Measurements from ENCODE around the gene PHACTR1. TPM values are rescaled to one million over a fixed set of nuclear protein-coding genes. Genes with fewer than 3 reads are reported as not detected.

Gene PHACTR1
- total and polyA plus RNA-seq, 2 experiments from 2014 or later, result 0.65 to 3.2 TPM

GRCh38 chr6:13261464-13261994 is 545.0 kb downstream of the PHACTR1 start:
- DNase-seq, result no peak
- Histone ChIP-seq H3F3A (ENCODE audit: insufficient read depth) (no peaks in the 10 kb centered on the region), H3K36me3 (ENCODE audit: low read depth) (no peaks in the 10 kb centered on the region), H3K4me3 (no peak overlapping the region), H3K27ac (no peak overlapping the region), H3K9ac (no peak overlapping the region), H3K4me2 (ENCODE audit: unreplicated experiment) (no peak overlapping the region), H2AFZ (no peak overlapping the region), H3K4me1 (ENCODE audit: insufficient read depth) (no peaks in the 10 kb centered on the region), H3K79me2 (ENCODE audit: insufficient read depth) (no peaks in the 10 kb centered on the region), H4K20me1 (ENCODE audit: insufficient read depth) (no peaks in the 10 kb centered on the region), H3K9me2 (ENCODE audit: insufficient read depth) (no peaks in the 10 kb centered on the region), H3K9me3 (ENCODE audit: low read depth) (no peaks in the 10 kb centered on the region), H3K27me3 (replicated peaks; ENCODE audit: insufficient read depth) (peaks cover 28% of the 10 kb centered on the region)
- in situ Hi-C loops (cut with MboI), result no loop called here
- no peak for TF ChIP-seq EZH2phosphoT487 (IDR thresholded peaks at IDR 0.05; ENCODE audit: insufficient read depth, low read depth)
- no peak for TF ChIP-seq EZH2 (IDR thresholded peaks at IDR 0.05; ENCODE audit: insufficient read depth, poor library complexity, severe bottlenecking)
- 91 to 97% methylated on average over 1 of the region's 1 CpG for WGBS, 2 experiments (ENCODE audit: low coverage in 1 of 2, low lambda C conversion rate in 2 of 2, missing lambda C conversion rate in 2 of 2)

- no peak overlapping the region for H3K4me3 ChIP-seq
- H3K36me3 ChIP-seq (ENCODE audit: low read depth), result no peaks in the 10 kb centered on the region
- H3K4me2 ChIP-seq (ENCODE audit: unreplicated experiment), result no peak overlapping the region
- H3K27me3 ChIP-seq (replicated peaks; ENCODE audit: insufficient read depth), result peaks cover 34% of the 10 kb centered on the region
- no peaks in the 10 kb centered on the region for H3K79me2 ChIP-seq (ENCODE audit: insufficient read depth)
- no peak overlapping the region for H3K27ac ChIP-seq
- H4K20me1 ChIP-seq (ENCODE audit: insufficient read depth), result no peaks in the 10 kb centered on the region
- H3F3A ChIP-seq (ENCODE audit: insufficient read depth), result no peaks in the 10 kb centered on the region
- 62 to 65% methylated on average over 1 of the region's 1 CpG for WGBS, 2 experiments (ENCODE audit: low coverage in 1 of 2, low lambda C conversion rate in 2 of 2, missing lambda C conversion rate in 2 of 2)
- DNase-seq, result peak; percentile 8
- no peak overlapping the region for H2AFZ ChIP-seq
- H3K9me3 ChIP-seq (ENCODE audit: low read depth), result no peaks in the 10 kb centered on the region
- in situ Hi-C loops (cut with MboI), result no loop called here
- no peaks in the 10 kb centered on the region for H3K4me1 ChIP-seq (ENCODE audit: insufficient read depth)
- no peaks in the 10 kb centered on the region for H3K9me2 ChIP-seq (ENCODE audit: insufficient read depth)
- no peak overlapping the region for H3K9ac ChIP-seq
- TF ChIP-seq EZH2phosphoT487 (IDR thresholded peaks at IDR 0.05; ENCODE audit: insufficient read depth, low read depth) (no peak), EZH2 (IDR thresholded peaks at IDR 0.05; ENCODE audit: insufficient read depth, poor library complexity, severe bottlenecking) (no peak)
Measured at GRCh38 chr6:13262302-13263230, 546.0 kb downstream of the PHACTR1 start.

GRCh38 chr6:13263669-13264068 is 547.1 kb downstream of the PHACTR1 start:
- Histone ChIP-seq H3F3A (ENCODE audit: insufficient read depth) (no peaks in the 10 kb centered on the region), H3K9me3 (ENCODE audit: low read depth) (no peaks in the 10 kb centered on the region), H3K4me1 (ENCODE audit: insufficient read depth) (no peaks in the 10 kb centered on the region), H3K9ac (no peak overlapping the region), H3K9me2 (ENCODE audit: insufficient read depth) (no peaks in the 10 kb centered on the region), H3K27ac (no peak overlapping the region), H3K4me2 (ENCODE audit: unreplicated experiment) (no peak overlapping the region), H2AFZ (no peak overlapping the region), H3K27me3 (replicated peaks; ENCODE audit: insufficient read depth) (peaks cover 31% of the 10 kb centered on the region), H3K4me3 (no peak overlapping the region), H3K79me2 (ENCODE audit: insufficient read depth) (no peaks in the 10 kb centered on the region), H4K20me1 (ENCODE audit: insufficient read depth) (no peaks in the 10 kb centered on the region), H3K36me3 (ENCODE audit: low read depth) (no peaks in the 10 kb centered on the region)
- 87 to 90% methylated on average over 6 of the region's 6 CpGs for WGBS, 2 experiments (ENCODE audit: low coverage in 1 of 2, low lambda C conversion rate in 2 of 2, missing lambda C conversion rate in 2 of 2)
- TF ChIP-seq EZH2 (IDR thresholded peaks at IDR 0.05; ENCODE audit: insufficient read depth, poor library complexity, severe bottlenecking) (no peak), EZH2phosphoT487 (IDR thresholded peaks at IDR 0.05; ENCODE audit: insufficient read depth, low read depth) (no peak)
- in situ Hi-C loops (cut with MboI), result no loop called here
- no peak for DNase-seq

GRCh38 chr6:13267142-13267651 is 550.6 kb downstream of the PHACTR1 start:
- Histone ChIP-seq H3K79me2 (ENCODE audit: insufficient read depth) (no peaks in the 10 kb centered on the region), H3K4me1 (ENCODE audit: insufficient read depth) (peaks cover 5% of the 10 kb centered on the region), H3K9me3 (ENCODE audit: low read depth) (no peaks in the 10 kb centered on the region), H2AFZ (no peak overlapping the region), H4K20me1 (ENCODE audit: insufficient read depth) (no peaks in the 10 kb centered on the region; the same call in 1 of the 2 replicates), H3K4me2 (ENCODE audit: unreplicated experiment) (no peak overlapping the region), H3K9me2 (ENCODE audit: insufficient read depth) (no peaks in the 10 kb centered on the region), H3F3A (ENCODE audit: insufficient read depth) (no peaks in the 10 kb centered on the region), H3K27me3 (replicated peaks; ENCODE audit: insufficient read depth) (peaks cover 39% of the 10 kb centered on the region), H3K9ac (no peak overlapping the region), H3K27ac (no peak overlapping the region), H3K36me3 (ENCODE audit: low read depth) (no peaks in the 10 kb centered on the region), H3K4me3 (no peak overlapping the region)
- in situ Hi-C loops (cut with MboI), result no loop called here
- no peak for TF ChIP-seq EZH2 (IDR thresholded peaks at IDR 0.05; ENCODE audit: insufficient read depth, poor library complexity, severe bottlenecking)
- TF ChIP-seq EZH2phosphoT487 (IDR thresholded peaks at IDR 0.05; ENCODE audit: insufficient read depth, low read depth), result no peak
- WGBS, 2 experiments (ENCODE audit: low coverage in 1 of 2, low lambda C conversion rate in 2 of 2, missing lambda C conversion rate in 2 of 2), result 85 to 93% methylated on average over 2 of the region's 2 CpGs
- peak; percentile 12 for DNase-seq

All from GM23248 (cell line).